MM.1S (cell line): ENCODE measurements around the gene SH2D2A.

Experiments used
- CTCF ChIP-seq: fragments of 300-600 bp; sonication (generic); IDR thresholded peaks from 2 replicates; pipeline ENCODE4 v1.5.1; 2016; ENCODE audit warnings: antibody characterized with exemption, low read length, mixed read lengths
- EZH2phosphoT487 ChIP-seq: fragments of 300-600 bp; sonication (generic); IDR thresholded peaks from 2 replicates; pipeline ENCODE4 v1.6.1; 2018; ENCODE audit warnings: antibody characterized with exemption, low read length

DNA sequence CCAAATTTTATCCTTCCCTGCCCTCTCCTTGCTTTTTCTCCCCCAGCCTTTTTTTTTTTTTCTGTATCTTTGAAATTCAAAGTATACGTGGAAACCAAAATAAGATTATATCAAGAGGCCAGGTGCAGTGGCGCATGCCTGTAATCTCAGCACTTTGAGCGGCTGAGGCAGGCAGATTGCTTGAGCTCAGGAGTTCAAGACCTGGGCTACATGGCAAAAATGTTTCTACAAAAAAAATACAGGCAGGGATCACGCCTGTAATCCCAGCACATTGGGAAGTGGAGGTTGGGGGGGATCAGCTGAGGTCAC, 55.9 kb downstream of the SH2D2A start:
- TF ChIP-seq EZH2phosphoT487 (no peak), CTCF (no peak)
